Measurements from ENCODE around the gene SLC6A8.
"Not testable (repeated sequence)": the region's sequence is repeated elsewhere in the genome, so short reads cannot be mapped to it uniquely, and the experiment has no call there.

SLC6A8 gene

DNA sequence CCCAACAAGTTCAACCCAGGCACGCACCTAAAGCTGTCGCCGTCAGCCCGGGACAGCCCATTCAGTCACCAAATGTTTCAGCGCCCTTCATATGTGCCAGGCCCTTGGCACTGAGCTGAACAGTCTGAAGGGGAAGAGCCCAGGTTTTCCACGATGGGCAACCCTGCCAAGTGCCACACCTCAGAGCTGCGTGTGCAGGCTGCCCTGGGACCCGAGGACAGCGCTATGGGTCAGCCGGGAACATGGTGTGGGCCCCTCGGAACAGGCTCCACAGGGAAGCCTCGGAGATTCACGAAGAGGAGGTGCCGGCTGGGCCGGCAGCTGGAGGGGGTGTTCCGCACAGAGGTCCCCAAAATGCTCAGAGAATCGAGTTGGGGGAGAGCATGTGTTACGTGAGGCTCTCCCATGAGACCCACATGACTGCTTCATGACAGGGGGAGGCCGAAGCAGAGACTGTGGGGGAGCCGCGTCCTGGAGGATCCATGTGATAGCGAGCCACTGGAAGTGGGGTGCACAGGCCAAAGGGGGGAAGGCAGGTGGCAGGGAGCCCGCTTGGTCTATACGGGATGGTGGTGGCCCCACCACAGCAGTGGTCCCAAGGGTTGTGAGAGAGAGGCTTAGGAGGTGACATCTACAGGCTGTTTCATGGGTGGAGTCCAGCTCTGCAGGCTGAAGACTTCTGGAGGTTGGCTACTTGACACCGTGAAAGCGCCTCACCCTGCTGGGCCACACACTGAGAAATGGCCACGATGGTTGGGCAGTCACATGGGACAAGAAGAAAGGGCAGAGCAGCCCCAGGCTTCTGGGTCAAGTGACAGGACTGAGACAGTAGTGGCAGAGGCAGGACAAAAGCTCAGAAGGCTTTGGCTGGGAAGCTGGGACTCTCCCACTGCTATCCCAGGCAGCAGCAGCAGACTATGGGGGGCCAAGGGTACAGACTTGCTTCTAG lies 22.3 kb downstream of the SLC6A8 start:
- no peak for DNase-seq

DNA sequence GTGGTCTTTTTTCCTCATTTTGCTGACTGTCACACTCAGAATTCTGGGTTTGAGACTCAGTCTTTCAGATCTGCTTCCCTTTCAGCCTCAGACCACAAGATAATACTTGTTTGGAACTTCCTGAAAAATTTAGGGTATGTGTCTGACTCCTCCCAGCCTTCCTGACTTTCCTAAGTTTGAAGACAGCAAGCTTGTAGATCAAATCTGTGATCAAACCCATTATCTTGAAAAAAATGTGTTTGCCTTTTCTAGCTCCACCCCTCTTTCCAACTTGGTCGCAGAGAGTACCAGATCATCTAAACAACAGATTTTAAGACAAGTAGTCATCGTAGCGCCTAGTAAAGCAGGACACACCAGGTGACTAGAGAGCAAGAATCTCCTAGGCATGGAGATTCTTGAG lies 26.5 kb downstream of the SLC6A8 start:
- DNase-seq = no peak

DNA sequence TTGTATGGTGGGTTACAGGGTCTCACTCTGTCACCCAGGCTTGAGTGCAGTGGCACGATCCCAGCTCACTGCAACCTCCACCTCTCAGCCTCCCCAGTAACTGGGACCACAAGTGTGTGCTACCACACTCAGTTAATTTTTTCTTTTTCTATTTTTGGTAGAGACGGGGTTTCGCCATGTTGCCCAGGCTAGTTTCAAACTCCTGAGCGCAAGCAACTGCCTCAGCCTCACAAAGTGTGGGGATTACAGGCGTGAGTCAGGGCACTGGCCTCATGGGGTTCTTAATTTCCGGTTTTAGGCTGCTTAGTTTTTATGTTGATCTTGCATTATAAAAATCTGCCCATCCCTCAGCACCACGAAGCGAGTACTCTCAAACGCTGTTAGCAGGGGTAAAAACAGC lies 29.7 kb downstream of the SLC6A8 start:
- no peak for DNase-seq

DNA sequence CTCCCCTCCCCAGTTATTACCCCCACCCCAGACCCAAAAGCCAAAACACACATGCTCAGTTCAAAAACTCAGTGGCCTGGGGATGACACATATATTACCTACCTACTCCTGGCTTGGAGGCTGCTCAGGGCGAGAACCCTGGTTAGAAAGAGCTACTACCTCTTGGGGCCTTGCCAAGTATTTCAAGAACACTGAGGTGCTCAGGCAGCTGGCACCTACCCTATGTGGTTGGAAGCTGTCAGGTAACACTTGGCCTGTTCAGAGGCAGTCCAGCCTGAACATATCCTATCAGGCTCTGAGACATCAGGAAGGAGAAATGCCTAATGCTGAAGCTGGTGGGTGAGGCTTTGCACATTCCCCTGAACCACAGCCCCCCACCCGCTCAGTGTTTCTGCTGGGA lies 31.5 kb downstream of the SLC6A8 start:
- no peak for DNase-seq

DNA sequence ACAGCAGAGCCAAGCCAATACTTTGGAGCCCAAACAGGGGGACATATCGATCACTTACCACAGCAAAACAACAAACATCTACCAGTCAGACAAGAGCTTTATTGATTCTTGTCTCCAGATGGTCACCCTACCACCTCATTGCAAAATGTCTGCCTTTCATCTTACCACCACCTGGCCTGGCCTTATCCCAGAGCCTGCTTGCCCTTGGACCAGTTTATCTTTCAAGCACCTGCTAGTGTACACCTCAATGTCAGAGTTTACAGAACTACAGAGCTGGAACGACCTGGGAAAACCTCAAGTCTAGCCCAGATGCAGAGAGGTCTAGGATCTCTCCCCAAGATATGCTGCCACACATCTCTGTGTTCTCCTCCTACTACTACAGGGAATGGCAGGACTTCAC lies 32.0 kb downstream of the SLC6A8 start:
- no peak for DNase-seq

- no peak for DNase-seq
Measured at GRCh38 chrX:153722704-153723350, 35.1 kb downstream of the SLC6A8 start.

- DNase-seq = peak; percentile 38
Measured at GRCh38 chrX:153723351-153724251, 35.9 kb downstream of the SLC6A8 start.

GRCh38 chrX:153724252-153725038 lies 36.7 kb downstream of the SLC6A8 start, which contains the start of the genes ABCD1 and BCAP31:
TSS of gene ABCD1 (plus strand) at chrX:153724856. CDS start at chrX:153725267, 411 bp downstream.
TSS of gene BCAP31 (minus strand) at chrX:153724387. CDS start at chrX:153723244, 1,143 bp downstream.
- peak; percentile 75 for DNase-seq

GRCh38 chrX:153725039-153725831 lies 37.5 kb downstream of the SLC6A8 start:
- no peak for DNase-seq

- DNase-seq = no peak
Measured at GRCh38 chrX:153725832-153726285, 38.1 kb downstream of the SLC6A8 start.

DNA sequence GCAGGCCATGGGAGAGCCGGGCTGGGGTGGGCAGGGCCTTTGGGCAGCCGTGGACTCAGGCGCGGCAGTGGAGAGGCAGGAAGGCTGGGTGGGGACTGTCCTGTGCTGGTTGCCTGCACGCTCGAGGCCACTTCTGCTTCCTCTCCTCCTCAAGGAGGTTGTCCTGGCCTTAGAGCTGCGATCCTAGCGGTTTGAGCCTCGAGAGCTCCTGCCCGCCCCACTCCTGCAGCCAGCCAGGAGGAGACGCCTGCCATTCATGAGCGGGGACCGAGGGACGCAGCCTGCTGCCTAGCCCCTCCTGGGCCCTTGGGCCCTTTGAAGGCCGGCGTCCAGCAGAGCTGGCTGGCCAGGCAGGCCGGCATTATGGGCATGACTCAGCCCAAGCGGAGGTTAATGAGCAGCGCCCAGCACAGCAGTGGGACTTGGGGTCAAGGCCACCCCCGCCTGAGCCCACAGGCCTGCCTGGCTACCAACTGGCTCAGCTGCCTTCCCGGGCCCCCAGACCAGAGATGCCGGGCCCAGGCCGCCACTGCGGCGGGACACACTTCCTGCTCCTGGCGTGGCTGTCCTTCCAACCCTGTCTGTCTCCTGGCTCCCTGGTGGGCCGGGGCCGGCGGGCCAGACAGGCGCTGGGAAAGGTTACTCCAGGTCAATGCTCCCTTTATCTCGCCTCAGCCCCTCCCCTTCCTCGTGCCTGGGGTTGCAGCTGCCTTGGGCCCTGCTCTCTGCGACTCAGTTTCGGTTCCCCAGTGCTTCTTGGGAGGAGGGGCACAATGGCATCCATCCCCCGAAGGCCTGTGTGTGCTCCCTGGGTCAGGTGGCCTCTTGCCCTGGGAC lies 38.8 kb downstream of the SLC6A8 start:
- no peak for DNase-seq

- DNase-seq = no peak
Measured at GRCh38 chrX:153727123-153727931, 39.6 kb downstream of the SLC6A8 start.

DNA sequence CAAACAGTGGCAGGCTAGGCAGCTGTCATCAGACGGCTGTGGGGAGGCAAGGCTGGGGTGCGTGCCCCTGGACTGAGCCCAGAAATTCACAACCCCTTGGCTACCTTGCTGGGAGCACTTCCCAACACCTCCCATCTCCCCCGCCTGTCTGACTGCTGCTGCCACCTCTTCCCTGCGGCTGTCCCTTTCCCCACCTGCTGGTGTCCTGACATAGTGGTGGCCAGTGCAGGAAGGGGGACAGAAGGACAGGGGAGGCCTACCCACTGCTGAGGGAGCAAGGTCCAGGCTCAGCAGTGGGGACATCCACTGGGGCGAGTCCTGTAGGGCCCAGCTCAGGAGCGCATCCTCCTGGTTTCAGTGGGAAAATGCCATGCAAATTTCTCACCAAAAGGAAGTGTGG lies 40.4 kb downstream of the SLC6A8 start:
- DNase-seq = no peak

DNA sequence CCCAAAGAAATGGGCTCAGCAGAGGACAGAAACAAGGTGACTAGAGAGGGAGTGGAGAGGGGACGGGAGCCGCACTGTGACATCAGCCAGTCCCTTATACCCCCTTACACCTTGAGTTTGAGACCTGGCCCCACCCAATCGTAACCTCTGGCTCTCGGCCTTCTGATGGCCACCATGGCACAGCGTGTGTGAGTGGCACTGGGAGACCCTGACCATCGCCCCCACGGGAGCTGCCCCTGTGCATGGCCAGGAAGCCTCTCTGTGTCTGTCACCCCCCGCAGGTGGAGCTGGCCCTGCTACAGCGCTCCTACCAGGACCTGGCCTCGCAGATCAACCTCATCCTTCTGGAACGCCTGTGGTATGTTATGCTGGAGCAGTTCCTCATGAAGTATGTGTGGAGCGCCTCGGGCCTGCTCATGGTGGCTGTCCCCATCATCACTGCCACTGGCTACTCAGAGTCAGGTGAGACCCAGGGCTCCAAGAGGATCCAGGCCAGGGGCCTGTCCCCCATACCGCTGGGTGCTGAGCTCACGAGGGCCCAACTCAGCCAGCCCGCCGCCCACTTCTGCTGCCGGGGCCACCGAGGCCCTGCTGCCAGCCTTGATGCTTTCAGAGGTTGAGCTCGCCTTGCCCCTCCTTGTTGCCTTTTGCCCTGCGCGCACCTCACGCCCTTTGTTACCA lies 41.4 kb downstream of the SLC6A8 start:
- DNase-seq = no peak

DNA sequence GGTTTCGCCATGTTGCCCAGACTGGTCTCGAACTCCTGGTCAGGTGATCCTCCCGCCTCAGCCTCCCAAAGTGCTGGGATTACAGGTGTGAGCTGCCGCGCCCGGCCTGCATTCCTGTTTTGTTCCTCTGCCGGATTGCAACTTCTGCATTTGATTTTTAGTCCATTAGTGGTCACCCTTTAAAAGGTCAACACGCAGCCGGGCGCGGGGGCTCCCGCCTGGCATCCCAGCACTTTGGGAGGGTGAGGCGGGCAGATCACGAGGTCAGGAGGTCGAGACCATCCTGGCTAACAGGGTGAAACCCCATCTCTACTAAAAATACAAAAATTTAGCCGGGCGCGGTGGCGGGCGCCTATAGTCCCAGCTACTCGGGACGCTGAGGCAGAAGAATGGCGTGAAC lies 42.4 kb downstream of the SLC6A8 start:
- not testable (repeated sequence) for DNase-seq

DNA sequence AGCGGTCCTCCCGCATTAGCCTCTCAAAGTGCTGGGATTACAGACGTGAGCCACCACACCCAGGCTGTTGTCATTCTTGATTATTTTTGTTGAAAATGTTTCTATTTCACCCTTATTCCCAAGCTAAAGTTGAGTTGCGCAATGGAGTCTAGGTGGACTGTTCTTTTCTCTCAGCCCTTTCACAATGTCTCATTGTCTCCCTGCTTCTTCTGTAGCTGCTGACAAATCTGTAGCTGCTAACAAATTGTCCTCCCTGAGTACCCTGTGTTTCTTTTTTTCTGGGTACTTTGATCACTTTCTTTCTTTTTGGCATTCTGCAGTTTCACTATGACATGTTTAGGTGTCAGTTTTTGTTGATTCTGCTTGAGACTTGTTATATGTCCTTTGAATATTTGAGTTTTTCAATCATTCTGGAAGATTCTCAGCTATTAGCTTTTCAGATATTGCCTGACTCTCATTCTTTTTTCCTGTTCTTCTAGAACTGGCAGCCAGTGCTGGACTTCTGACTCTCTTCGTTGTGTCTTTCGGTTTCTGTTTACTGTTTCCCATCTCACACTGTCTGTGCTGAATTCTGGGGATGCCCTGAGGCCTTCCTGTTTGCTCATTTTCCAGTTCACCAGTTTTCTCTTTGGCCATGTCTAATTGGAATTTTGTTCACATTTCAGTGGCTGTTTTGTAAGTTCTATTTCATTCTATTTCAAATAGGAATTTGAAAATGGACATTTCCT lies 43.6 kb downstream of the SLC6A8 start:
- DNase-seq = no peak

DNA sequence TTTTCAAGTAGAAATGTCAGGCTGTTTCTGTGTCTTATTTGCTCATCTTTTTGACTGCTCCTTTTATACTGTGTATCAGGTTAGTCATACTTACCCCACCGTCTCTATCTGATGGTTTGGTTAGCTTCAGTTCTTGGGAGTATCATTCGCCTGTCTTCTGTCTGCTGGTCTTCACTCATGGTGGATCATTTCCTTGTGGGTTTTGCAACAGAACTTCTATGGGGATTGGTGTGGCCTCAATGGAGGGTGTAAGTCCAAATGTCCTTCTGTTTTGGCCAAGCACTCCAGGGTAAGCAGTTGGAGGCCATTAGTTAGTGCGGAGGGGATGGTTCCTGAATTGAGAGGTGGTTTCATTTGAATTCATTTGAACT lies 44.1 kb downstream of the SLC6A8 start:
- DNase-seq = no peak

GRCh38 chrX:153732401-153732800 lies 44.7 kb downstream of the SLC6A8 start:
- DNase-seq = no peak
